NB4 (cell line): Measurements from ENCODE around the gene BTBD16.

Experiments
- MAX ChIP-seq: IDR thresholded peaks from 2 replicates; pipeline ENCODE4 v1.6.1; 2011; ENCODE audit warnings: low read depth, low read length
- MYC ChIP-seq: IDR thresholded peaks from 2 replicates; pipeline ENCODE4 v1.6.1; 2011; ENCODE audit warnings: low read depth, low read length
- POLR2A ChIP-seq: IDR thresholded peaks from 2 replicates; pipeline ENCODE4 v1.6.1; 2011; ENCODE audit warnings: mild to moderate bottlenecking; ENCODE audit not compliant: insufficient read length; ENCODE audit errors: extremely low read depth
- TF ChIP-seq, protein P1 (sequence below): IDR thresholded peaks from one replicate; pipeline ENCODE4 v1.5.1; 2012; ENCODE audit warnings: low read depth, low read length

DNA sequence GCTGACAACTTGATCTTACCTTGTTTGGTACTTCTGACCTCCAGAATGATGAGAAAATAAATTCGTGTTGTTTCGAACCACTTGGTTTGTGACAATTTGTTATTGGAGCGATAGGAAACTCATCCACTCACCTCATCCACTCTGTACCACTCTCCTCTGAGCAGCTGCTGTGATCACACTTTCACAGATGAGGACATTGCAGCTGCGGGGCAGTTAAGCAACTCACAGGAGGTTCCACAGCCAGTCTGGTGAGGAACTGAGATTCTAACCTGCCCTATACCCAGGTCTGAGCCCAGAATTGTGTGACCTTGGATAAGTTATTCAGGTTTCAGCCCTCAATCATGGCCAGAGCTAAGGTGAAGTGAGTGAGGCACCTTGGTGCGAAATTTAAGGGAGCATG is 35.2 kb downstream of the BTBD16 start:
- TF ChIP-seq, protein P1, sequence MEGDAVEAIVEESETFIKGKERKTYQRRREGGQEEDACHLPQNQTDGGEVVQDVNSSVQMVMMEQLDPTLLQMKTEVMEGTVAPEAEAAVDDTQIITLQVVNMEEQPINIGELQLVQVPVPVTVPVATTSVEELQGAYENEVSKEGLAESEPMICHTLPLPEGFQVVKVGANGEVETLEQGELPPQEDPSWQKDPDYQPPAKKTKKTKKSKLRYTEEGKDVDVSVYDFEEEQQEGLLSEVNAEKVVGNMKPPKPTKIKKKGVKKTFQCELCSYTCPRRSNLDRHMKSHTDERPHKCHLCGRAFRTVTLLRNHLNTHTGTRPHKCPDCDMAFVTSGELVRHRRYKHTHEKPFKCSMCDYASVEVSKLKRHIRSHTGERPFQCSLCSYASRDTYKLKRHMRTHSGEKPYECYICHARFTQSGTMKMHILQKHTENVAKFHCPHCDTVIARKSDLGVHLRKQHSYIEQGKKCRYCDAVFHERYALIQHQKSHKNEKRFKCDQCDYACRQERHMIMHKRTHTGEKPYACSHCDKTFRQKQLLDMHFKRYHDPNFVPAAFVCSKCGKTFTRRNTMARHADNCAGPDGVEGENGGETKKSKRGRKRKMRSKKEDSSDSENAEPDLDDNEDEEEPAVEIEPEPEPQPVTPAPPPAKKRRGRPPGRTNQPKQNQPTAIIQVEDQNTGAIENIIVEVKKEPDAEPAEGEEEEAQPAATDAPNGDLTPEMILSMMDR, result no peak
- TF ChIP-seq MAX, result no peak
- TF ChIP-seq POLR2A, result no peak
- no peak for TF ChIP-seq MYC
